OCI-LY1 (cell line): Measurements from ENCODE around the gene CHIT1.

ENCODE experiments used
- EZH2 ChIP-seq: fragments of 200-600 bp; sonication (generic), shearing (Covaris generic); IDR thresholded peaks from 2 replicates; pipeline ENCODE4 v1.8.0; 2017; ENCODE audit warnings: borderline replicate concordance, mixed run types, mild to moderate bottlenecking, antibody characterized with exemption, low read length, moderate library complexity, mixed read lengths
- TF ChIP-seq, protein P1 (sequence below): fragments of 200-600 bp; sonication (generic), shearing (Covaris generic); IDR thresholded peaks from 2 replicates; pipeline ENCODE4 v1.5.1; 2017; ENCODE audit warnings: mild to moderate bottlenecking, antibody characterized with exemption, low read length, moderate library complexity, mixed read lengths

DNA sequence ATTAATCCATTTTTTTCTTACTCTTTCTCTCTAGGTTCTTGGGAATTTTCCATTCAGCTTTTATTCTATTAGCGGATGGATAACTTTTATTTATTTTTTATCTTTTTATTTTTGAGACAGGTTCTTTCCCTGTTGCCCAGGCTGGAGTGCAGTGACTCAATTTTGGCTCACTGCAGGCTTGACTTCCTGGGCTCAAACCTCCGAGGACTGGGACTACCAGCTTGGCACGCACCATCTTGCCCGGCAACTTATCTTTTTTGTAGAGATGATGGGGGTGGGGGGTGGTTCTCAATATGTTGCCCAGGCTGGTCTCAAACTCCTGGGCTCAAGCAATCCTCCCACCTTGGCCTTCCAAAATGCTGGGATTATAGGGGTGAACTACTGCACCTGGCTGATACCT lies 36.1 kb upstream of the CHIT1 start:
- TF ChIP-seq, protein P1, sequence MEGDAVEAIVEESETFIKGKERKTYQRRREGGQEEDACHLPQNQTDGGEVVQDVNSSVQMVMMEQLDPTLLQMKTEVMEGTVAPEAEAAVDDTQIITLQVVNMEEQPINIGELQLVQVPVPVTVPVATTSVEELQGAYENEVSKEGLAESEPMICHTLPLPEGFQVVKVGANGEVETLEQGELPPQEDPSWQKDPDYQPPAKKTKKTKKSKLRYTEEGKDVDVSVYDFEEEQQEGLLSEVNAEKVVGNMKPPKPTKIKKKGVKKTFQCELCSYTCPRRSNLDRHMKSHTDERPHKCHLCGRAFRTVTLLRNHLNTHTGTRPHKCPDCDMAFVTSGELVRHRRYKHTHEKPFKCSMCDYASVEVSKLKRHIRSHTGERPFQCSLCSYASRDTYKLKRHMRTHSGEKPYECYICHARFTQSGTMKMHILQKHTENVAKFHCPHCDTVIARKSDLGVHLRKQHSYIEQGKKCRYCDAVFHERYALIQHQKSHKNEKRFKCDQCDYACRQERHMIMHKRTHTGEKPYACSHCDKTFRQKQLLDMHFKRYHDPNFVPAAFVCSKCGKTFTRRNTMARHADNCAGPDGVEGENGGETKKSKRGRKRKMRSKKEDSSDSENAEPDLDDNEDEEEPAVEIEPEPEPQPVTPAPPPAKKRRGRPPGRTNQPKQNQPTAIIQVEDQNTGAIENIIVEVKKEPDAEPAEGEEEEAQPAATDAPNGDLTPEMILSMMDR = no peak
- TF ChIP-seq EZH2 = no peak
